LNCaP clone FGC (cell line): Measurements from ENCODE around the gene PEX5L.

Source experiments
- DNase-seq: peaks from one replicate; pipeline ENCODE4 v3.0.0-alpha.2; 2011; ENCODE audit warnings: low read depth
- H3K4me3 ChIP-seq: 2 replicates; pipeline ENCODE4 v1.5.1; 2011; ENCODE audit warnings: mild to moderate bottlenecking, low read depth, low read length, control low read depth
- TF ChIP-seq, protein P1 (sequence below): IDR thresholded peaks from 2 replicates; pipeline ENCODE4 v1.5.1; 2012; ENCODE audit warnings: mild to moderate bottlenecking; ENCODE audit not compliant: control insufficient read depth, insufficient read depth; ENCODE audit errors: extremely low read depth

The PEX5L gene

DNA sequence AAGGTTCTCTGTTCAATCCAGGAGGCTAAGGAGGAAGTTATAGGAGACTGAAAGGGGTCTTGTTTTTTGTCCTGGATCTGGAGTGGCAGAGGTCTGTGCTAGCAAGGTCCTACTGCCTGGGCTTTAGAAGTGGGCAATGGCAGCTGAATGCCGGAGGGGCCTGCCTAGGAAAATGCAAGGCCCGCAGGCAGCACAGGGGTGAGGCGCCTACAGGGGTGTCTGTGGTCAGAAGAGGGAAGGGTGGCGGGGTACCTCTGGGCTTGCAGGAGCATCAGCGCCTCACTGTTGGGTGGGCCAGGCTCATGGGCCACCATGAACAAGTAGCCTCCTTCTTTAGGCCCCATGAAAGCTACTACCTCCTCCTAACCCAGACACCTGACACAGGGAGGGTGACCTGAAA lies 175.4 kb downstream of the PEX5L start:
- no peak for DNase-seq
- TF ChIP-seq, protein P1, sequence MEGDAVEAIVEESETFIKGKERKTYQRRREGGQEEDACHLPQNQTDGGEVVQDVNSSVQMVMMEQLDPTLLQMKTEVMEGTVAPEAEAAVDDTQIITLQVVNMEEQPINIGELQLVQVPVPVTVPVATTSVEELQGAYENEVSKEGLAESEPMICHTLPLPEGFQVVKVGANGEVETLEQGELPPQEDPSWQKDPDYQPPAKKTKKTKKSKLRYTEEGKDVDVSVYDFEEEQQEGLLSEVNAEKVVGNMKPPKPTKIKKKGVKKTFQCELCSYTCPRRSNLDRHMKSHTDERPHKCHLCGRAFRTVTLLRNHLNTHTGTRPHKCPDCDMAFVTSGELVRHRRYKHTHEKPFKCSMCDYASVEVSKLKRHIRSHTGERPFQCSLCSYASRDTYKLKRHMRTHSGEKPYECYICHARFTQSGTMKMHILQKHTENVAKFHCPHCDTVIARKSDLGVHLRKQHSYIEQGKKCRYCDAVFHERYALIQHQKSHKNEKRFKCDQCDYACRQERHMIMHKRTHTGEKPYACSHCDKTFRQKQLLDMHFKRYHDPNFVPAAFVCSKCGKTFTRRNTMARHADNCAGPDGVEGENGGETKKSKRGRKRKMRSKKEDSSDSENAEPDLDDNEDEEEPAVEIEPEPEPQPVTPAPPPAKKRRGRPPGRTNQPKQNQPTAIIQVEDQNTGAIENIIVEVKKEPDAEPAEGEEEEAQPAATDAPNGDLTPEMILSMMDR: no peak
- H3K4me3 ChIP-seq: no peak overlapping the region

DNA sequence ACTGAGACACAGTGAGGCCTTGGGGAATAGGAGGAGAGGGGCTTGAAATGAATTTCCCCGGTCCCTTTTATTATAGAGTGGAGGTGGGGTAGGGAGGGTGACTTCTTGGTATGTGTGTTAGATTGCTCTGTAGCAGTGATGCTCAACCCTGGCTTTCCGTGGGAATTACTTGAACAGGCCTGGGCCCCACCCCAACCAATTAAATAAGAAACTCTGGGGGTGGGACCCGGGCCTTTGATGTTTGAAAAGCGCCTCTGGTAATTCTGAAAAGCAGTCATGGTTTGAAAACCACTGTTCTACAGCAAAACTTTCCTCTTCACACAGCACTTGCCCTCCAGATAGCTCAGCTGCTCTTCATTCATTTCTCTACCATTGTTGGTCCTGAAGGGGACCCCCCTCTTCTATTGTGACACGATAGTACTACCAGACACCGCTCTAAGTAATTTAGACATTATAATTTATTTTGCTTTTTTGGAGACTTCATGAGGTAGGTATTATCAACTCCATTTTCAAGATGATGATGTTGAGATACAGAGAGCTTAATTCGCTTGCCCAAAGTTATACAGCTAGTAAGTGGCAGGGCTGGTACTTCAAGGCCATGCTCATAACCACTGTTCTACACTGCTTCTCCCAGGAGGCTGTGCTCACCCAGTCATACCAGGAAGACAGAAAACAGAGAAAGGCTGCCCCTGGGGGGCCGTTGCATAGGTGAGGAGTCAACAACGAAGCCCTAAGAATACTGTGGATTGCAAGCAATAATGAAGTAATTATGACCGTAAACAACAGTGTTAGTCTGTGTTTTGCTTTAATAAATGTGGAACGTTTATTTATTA lies 176.2 kb downstream of the PEX5L start:
- TF ChIP-seq, protein P1: no peak
- no peak for DNase-seq
- no peak overlapping the region for H3K4me3 ChIP-seq

DNA sequence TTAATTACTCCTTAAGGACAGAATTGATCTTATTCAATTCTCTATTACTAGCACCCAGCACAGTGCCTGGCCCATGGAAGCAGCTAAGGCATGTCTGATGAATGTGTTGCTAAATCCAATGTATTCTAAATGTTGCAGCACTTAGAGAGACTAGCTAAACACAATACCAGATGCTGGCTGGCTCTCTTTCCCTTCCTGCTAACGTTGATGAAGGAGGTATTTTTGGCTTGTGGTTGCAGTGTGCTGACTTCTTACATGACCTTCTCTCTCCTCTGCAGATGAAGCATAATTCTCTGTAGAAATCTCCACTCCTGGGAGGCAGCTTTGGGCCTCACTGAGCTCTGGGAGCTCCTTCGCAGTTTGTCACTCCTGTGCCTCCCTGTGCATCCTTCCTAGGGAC lies 183.6 kb downstream of the PEX5L start:
- TF ChIP-seq, protein P1: no peak
- H3K4me3 ChIP-seq: no peak overlapping the region
- DNase-seq: no peak

DNA sequence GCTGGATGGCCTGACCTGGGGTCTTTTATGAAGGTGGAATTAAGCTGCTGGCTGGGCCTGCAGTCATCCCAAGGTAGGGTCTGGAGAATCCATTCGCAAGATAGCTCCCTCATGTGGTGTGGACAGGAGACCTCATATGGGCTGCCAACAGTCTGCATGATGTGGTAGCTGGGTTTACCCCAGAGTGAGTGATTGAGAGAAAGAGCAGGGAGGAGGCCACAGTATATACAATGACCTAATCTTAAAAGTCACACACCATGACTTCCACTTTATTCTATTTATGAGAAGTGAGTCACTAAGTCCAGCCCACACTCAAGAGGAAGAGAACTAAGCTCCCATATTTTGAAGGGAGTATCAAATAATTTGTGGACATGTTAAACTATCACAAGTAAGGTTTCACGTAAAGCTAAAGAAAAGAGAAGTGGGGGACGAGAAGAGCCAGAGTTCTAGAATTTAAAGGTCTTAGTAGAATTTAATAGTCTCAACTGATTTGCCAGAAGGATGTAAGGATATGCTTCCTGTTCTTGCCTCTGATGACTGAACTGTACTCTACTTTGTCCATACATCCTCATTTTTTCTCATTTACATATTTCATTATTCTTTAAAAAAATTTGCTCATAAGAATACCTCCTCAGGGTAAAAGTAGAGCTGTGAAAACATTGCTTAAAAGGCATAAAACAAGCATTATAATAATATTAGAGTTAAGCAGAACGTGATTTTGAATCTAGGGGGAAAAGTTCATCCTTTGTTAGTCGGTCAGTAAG lies 184.4 kb downstream of the PEX5L start:
- DNase-seq: no peak
- no peak overlapping the region for H3K4me3 ChIP-seq
- TF ChIP-seq, protein P1: 0 out of 2 replicates have a peak, but pooled peaks have one; percentile 11

DNA sequence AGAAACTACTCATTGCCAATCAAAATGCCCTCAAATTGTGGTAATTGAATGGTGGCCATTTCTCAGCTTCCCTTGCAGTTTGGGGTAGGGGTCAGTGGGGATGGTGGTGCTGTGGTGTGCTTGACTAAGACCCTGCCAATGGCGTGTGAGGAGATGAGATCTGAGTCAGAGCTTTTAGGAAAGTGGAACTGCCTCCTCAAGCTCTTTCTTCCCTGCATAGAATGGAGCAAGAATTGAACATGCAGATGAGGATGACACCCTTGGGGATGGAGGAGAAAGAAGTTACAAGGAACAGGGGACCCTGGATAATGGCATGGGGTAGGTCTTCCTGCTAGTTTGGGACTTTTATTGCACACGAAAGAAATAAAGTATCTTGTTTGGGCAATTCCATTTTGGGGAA lies 188.0 kb downstream of the PEX5L start:
- no peak for DNase-seq
- H3K4me3 ChIP-seq: no peak overlapping the region
- TF ChIP-seq, protein P1: no peak

DNA sequence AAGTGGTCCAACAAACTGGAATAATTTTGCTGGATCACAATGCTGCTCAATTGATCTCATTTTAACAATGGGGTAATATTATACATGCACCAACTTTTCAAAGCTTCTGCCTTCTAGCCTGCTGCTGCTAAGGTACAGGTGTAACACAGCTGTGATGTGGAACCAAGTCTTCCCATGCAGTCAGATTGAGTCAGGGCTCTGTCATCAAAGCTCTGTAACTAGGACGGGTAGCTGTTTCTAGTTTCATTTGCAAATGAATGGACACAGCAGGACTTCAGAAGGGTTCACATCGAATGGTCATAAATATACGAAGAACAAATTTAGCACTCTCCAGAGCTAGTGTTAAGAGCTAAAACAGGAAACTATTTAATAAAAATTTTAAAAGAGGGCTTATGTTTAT lies 194.7 kb downstream of the PEX5L start:
- TF ChIP-seq, protein P1: no peak
- H3K4me3 ChIP-seq: no peak overlapping the region
- DNase-seq: no peak
